GM19372 (cell line): Measurements from ENCODE around the gene AKAP8L.
"Not testable (repeated sequence)": the region's sequence is repeated elsewhere in the genome, so short reads cannot be mapped to it uniquely, and the experiment has no call there.

Experiments
- ATAC-seq: cut with Tn5 transposase; IDR thresholded peaks from one replicate; pipeline ENCODE4 v1.9.1; 2021; ENCODE audit warnings: mild to moderate bottlenecking, low read depth, moderate library complexity; ENCODE audit not compliant: unreplicated experiment

AKAP8L gene

GRCh38 chr19:15421721-15422260 is 3.0 kb upstream of the AKAP8L start:
- ATAC-seq: no peak

GRCh38 chr19:15421136-15421695 is 2.4 kb upstream of the AKAP8L start:
- no peak for ATAC-seq

- no peak for ATAC-seq
Measured at GRCh38 chr19:15419413-15420025, 731 bp upstream of the AKAP8L start.

- ATAC-seq: no peak
Measured at GRCh38 chr19:15418231-15418578, 583 bp downstream of the AKAP8L start.

- ATAC-seq: no peak
Measured at GRCh38 chr19:15417699-15418098, 1.1 kb downstream of the AKAP8L start.

GRCh38 chr19:15412832-15413231 is 6.0 kb downstream of the AKAP8L start:
- ATAC-seq: no peak

GRCh38 chr19:15411351-15411750 is 7.4 kb downstream of the AKAP8L start:
- ATAC-seq: not testable (repeated sequence)

- ATAC-seq: no peak
Measured at GRCh38 chr19:15404780-15405211, 14.0 kb downstream of the AKAP8L start.

- ATAC-seq: no peak
Measured at GRCh38 chr19:15404097-15404779, 14.6 kb downstream of the AKAP8L start.

GRCh38 chr19:15403151-15403531 is 15.6 kb downstream of the AKAP8L start:
- ATAC-seq: no peak

- ATAC-seq: no peak
Measured at GRCh38 chr19:15402411-15403150, 16.2 kb downstream of the AKAP8L start.

- no peak for ATAC-seq
Measured at GRCh38 chr19:15401397-15401710, 17.4 kb downstream of the AKAP8L start.

- ATAC-seq: no peak
Measured at GRCh38 chr19:15400521-15401396, 18.0 kb downstream of the AKAP8L start.

GRCh38 chr19:15399635-15400034 is 19.2 kb downstream of the AKAP8L start:
- ATAC-seq: no peak

GRCh38 chr19:15399234-15399515 is 19.6 kb downstream of the AKAP8L start:
- no peak for ATAC-seq

GRCh38 chr19:15398501-15399233 is 20.1 kb downstream of the AKAP8L start:
- ATAC-seq: no peak

GRCh38 chr19:15397782-15398181 is 21.0 kb downstream of the AKAP8L start:
- ATAC-seq: no peak

GRCh38 chr19:15397236-15397635 is 21.6 kb downstream of the AKAP8L start:
- no peak for ATAC-seq

- no peak for ATAC-seq
Measured at GRCh38 chr19:15396436-15396835, 22.4 kb downstream of the AKAP8L start.

- not testable (repeated sequence) for ATAC-seq
Measured at GRCh38 chr19:15395251-15395650, 23.5 kb downstream of the AKAP8L start.
